ENCODE measurements around the gene PRKD2.

PRKD2 gene

DNA sequence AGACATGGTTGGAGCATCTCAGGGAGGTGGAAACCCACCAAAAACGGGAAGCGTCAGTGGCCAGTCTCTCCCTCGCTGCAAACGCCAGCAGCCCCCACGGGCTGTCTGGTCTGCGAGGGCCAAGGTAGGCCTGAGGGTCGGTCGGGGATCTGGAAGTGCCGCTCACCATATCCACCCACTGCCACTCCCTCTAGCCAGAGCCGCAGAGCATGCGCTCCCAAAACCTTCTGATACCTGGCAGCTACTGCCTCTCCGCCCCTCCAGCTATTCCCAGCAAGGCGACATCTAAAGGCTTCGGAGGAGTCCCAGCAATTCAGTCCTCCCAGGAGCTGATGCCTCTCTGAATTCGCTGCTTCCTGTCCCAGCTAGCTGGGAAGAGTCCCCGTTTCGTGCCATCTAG lies 24.5 kb upstream of the PRKD2 start:
- FAIRE-seq: no peak
- no peak for DNase-seq (ENCODE audit: insufficient read length, low spot score)
- no peak for TF ChIP-seq TAF1 (IDR thresholded peaks at IDR 0.05; ENCODE audit: low read depth, low read length)
- TF ChIP-seq PAX5 (IDR thresholded peaks at IDR 0.05; ENCODE audit: insufficient read depth, low read length, severe bottlenecking): no peak
- no peak for TF ChIP-seq POU2F2 (IDR thresholded peaks at IDR 0.05; ENCODE audit: low read depth, low read length)
- no peak for TF ChIP-seq POLR2AphosphoS5 (IDR thresholded peaks at IDR 0.05; ENCODE audit: low read depth, low read length)
- no peak for TF ChIP-seq POLR2A (IDR thresholded peaks at IDR 0.05; ENCODE audit: low read depth, low read length)
- no peak for TF ChIP-seq SPI1 (IDR thresholded peaks at IDR 0.05; ENCODE audit: low read depth, low read length)

- TF ChIP-seq POLR2A (IDR thresholded peaks at IDR 0.05; ENCODE audit: low read depth, low read length) (no peak), POLR2AphosphoS5 (IDR thresholded peaks at IDR 0.05; ENCODE audit: low read depth, low read length) (no peak), PAX5 (IDR thresholded peaks at IDR 0.05; ENCODE audit: insufficient read depth, low read length, severe bottlenecking) (no peak), POU2F2 (IDR thresholded peaks at IDR 0.05; ENCODE audit: low read depth, low read length) (no peak), SPI1 (IDR thresholded peaks at IDR 0.05; ENCODE audit: low read depth, low read length) (no peak), TAF1 (IDR thresholded peaks at IDR 0.05; ENCODE audit: low read depth, low read length) (no peak)
- DNase-seq (ENCODE audit: insufficient read length, low spot score): no peak
- FAIRE-seq: no peak
These were observed 22.4 kb upstream of the PRKD2 start for GRCh38 chr19:46739290-46739771.

- DNase-seq (ENCODE audit: insufficient read length, low spot score): no peak
- no peak for FAIRE-seq
- TF ChIP-seq SPI1 (IDR thresholded peaks at IDR 0.05; ENCODE audit: low read depth, low read length) (no peak), POLR2AphosphoS5 (IDR thresholded peaks at IDR 0.05; ENCODE audit: low read depth, low read length) (no peak), POLR2A (IDR thresholded peaks at IDR 0.05; ENCODE audit: low read depth, low read length) (no peak), POU2F2 (IDR thresholded peaks at IDR 0.05; ENCODE audit: low read depth, low read length) (no peak), TAF1 (IDR thresholded peaks at IDR 0.05; ENCODE audit: low read depth, low read length) (no peak), PAX5 (IDR thresholded peaks at IDR 0.05; ENCODE audit: insufficient read depth, low read length, severe bottlenecking) (no peak)
These were observed 20.9 kb upstream of the PRKD2 start for GRCh38 chr19:46737761-46738171.

DNA sequence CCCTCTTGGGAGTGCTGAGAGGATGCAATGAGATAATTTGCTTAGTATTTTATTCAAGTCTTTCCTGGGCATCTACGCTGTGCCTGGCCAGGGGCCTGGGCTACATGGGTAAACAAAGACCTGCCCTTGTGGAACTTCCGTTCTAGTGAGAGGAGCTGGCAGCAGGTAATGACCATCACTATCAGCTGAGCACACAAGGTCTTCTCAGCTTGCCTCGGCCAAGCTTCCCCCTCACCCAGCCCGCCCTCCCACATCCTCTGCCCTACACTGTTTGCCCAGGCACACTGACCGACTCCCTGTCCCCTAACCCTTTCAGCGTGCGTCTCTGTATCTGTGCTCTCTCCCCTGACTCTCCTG lies 20.4 kb upstream of the PRKD2 start:
- FAIRE-seq: no peak

GRCh38 chr19:46736531-46737297 lies 19.8 kb upstream of the PRKD2 start:
- no peak for FAIRE-seq
- TF ChIP-seq SPI1 (IDR thresholded peaks at IDR 0.05; ENCODE audit: low read depth, low read length) (no peak), TAF1 (IDR thresholded peaks at IDR 0.05; ENCODE audit: low read depth, low read length) (no peak), POU2F2 (IDR thresholded peaks at IDR 0.05; ENCODE audit: low read depth, low read length) (no peak), PAX5 (IDR thresholded peaks at IDR 0.05; ENCODE audit: insufficient read depth, low read length, severe bottlenecking) (no peak), POLR2A (IDR thresholded peaks at IDR 0.05; ENCODE audit: low read depth, low read length) (no peak), POLR2AphosphoS5 (IDR thresholded peaks at IDR 0.05; ENCODE audit: low read depth, low read length) (no peak)
- no peak for DNase-seq (ENCODE audit: insufficient read length, low spot score)

More for the DNA sequence above, 20.4 kb upstream of the PRKD2 start:
- DNase-seq (ENCODE audit: insufficient read length, low spot score): no peak
- TF ChIP-seq SPI1 (IDR thresholded peaks at IDR 0.05; ENCODE audit: low read depth, low read length) (no peak), POU2F2 (IDR thresholded peaks at IDR 0.05; ENCODE audit: low read depth, low read length) (no peak), POLR2A (IDR thresholded peaks at IDR 0.05; ENCODE audit: low read depth, low read length) (no peak), TAF1 (IDR thresholded peaks at IDR 0.05; ENCODE audit: low read depth, low read length) (no peak), POLR2AphosphoS5 (IDR thresholded peaks at IDR 0.05; ENCODE audit: low read depth, low read length) (no peak), PAX5 (IDR thresholded peaks at IDR 0.05; ENCODE audit: insufficient read depth, low read length, severe bottlenecking) (no peak)

DNA sequence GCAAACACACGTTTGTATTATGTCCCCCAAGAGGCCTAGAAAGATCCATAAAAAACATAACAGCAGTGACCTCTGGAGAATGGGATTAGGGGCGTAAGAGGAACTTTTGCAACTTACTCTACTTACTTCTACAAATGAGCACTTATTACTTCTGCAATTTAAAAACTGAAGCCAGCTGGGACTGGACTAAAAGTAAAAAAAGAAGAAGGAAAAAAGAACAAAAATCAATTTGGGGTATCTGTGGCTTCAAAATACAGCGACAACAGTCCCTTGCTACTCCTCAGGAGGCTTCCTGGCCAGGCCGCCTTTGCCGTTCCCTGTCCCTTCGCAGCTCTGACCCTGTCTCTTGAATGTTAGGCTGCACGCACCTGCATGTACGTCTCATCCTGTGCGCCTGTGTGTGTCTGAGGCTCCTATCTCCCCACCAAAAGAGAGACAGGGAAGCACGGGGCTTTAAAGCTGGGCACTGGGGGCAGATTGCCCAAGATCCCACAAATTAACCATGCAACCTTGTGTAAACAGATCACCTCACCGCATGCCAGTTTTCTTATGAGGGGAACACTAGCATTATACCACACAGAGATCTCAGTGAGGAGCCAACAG lies 16.9 kb upstream of the PRKD2 start:
- DNase-seq (ENCODE audit: insufficient read length, low spot score) (no peak), FAIRE-seq (no peak)
- TF ChIP-seq POU2F2 (IDR thresholded peaks at IDR 0.05; ENCODE audit: low read depth, low read length): no peak
- no peak for TF ChIP-seq POLR2AphosphoS5 (IDR thresholded peaks at IDR 0.05; ENCODE audit: low read depth, low read length)
- no peak for TF ChIP-seq SPI1 (IDR thresholded peaks at IDR 0.05; ENCODE audit: low read depth, low read length)
- no peak for TF ChIP-seq POLR2A (IDR thresholded peaks at IDR 0.05; ENCODE audit: low read depth, low read length)
- no peak for TF ChIP-seq TAF1 (IDR thresholded peaks at IDR 0.05; ENCODE audit: low read depth, low read length)
- no peak for TF ChIP-seq PAX5 (IDR thresholded peaks at IDR 0.05; ENCODE audit: insufficient read depth, low read length, severe bottlenecking)

- DNase-seq (ENCODE audit: insufficient read length, low spot score) (no peak), FAIRE-seq (no peak)
These were observed 16.2 kb upstream of the PRKD2 start for GRCh38 chr19:46732966-46733689.

DNA sequence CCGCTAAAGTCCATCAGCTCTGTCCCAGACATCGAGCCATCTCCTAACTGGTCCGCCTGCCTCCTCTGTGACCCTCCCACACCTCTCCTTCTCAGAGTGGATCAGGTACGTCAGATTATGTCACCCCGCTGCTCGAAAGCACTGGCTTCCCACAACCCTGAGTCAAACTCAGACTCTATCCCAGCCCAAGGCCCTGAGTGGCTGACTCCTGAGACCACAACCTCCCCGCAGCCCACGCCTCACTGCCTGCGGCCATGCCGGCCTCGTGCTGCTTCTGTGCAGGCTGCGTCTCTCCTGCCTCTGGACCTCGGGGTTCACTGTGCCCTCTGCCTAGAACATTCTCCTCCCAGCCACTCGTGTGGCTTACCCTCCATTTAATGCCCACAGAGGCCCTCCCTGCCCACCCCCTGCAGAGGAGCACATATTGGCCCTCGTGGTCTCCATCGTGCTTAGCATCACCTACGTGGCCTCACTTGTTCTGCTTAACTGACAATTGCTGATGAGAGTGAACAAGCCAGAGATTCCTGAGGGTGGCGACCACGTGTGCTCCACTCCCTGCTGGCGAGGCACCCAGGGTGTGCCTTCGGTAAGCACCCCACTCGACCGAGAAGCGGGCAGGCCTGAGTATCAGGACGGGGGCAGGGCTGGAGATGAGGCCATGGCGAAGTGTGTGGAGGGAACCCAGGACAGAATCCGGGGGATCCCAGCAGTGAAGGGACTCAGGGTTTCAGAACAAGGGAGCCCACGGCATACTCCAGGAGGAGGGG lies 15.4 kb upstream of the PRKD2 start:
- no peak for TF ChIP-seq POLR2AphosphoS5 (IDR thresholded peaks at IDR 0.05; ENCODE audit: low read depth, low read length)
- no peak for TF ChIP-seq PAX5 (IDR thresholded peaks at IDR 0.05; ENCODE audit: insufficient read depth, low read length, severe bottlenecking)
- no peak for TF ChIP-seq POU2F2 (IDR thresholded peaks at IDR 0.05; ENCODE audit: low read depth, low read length)
- TF ChIP-seq POLR2A (IDR thresholded peaks at IDR 0.05; ENCODE audit: low read depth, low read length): 0 out of 2 replicates have a peak, but pooled peaks have one; percentile 11
- FAIRE-seq (no peak), DNase-seq (ENCODE audit: insufficient read length, low spot score) (no peak)

More at GRCh38 chr19:46732966-46733689, 16.2 kb upstream of the PRKD2 start:
- TF ChIP-seq TAF1 (IDR thresholded peaks at IDR 0.05; ENCODE audit: low read depth, low read length) (no peak), PAX5 (IDR thresholded peaks at IDR 0.05; ENCODE audit: insufficient read depth, low read length, severe bottlenecking) (no peak), SPI1 (IDR thresholded peaks at IDR 0.05; ENCODE audit: low read depth, low read length) (no peak), POU2F2 (IDR thresholded peaks at IDR 0.05; ENCODE audit: low read depth, low read length) (no peak), POLR2A (IDR thresholded peaks at IDR 0.05; ENCODE audit: low read depth, low read length) (no peak), POLR2AphosphoS5 (IDR thresholded peaks at IDR 0.05; ENCODE audit: low read depth, low read length) (no peak)

Data from GM12891 (cell line).